MM.1S (cell line): ENCODE data around the gene ANKRD31.

Experiments used
- DNase-seq: peaks from one replicate; pipeline ENCODE4 v3.0.0-alpha.2; 2015
- H2AFZ ChIP-seq: fragments of 300-600 bp; sonication (generic); 2 replicates; pipeline ENCODE4 v1.6.0; 2016; ENCODE audit warnings: antibody characterized with exemption, low read length
- H3F3A ChIP-seq: fragments of 300-600 bp; sonication (generic); 2 replicates; pipeline ENCODE4 v1.6.1; 2016; ENCODE audit warnings: mild to moderate bottlenecking, antibody characterized with exemption, low read length, moderate library complexity, mixed read lengths; ENCODE audit not compliant: insufficient read depth
- H3K27ac ChIP-seq: fragments of 300-600 bp; sonication (generic); 2 replicates; pipeline ENCODE4 v1.5.1; 2016; ENCODE audit warnings: mild to moderate bottlenecking, low read length
- H3K27me3 ChIP-seq: fragments of 300-600 bp; sonication (generic); replicated peaks from 2 replicates; pipeline ENCODE4 v1.6.0; 2016; ENCODE audit warnings: low read length; ENCODE audit not compliant: insufficient read depth
- H3K36me3 ChIP-seq: fragments of 300-600 bp; sonication (generic); replicated peaks from 2 replicates; pipeline ENCODE4 v1.6.1; 2016; ENCODE audit warnings: mild to moderate bottlenecking, low read length, mixed read lengths; ENCODE audit not compliant: insufficient read depth
- H3K4me1 ChIP-seq: fragments of 300-600 bp; sonication (generic); 2 replicates; pipeline ENCODE4 v1.6.1; 2016; ENCODE audit warnings: low read length, mixed read lengths
- H3K4me2 ChIP-seq: fragments of 300-600 bp; sonication (generic); 2 replicates; pipeline ENCODE4 v1.6.0; 2016; ENCODE audit warnings: low read depth, low read length
- H3K4me3 ChIP-seq: fragments of 300-600 bp; sonication (generic); 2 replicates; pipeline ENCODE4 v1.5.1; 2016; ENCODE audit warnings: low read length, mixed read lengths
- H3K79me2 ChIP-seq: fragments of 300-600 bp; sonication (generic); 2 replicates; pipeline ENCODE4 v1.6.1; 2016; ENCODE audit warnings: mixed run types, low read length, mixed read lengths
- H3K9ac ChIP-seq: fragments of 300-600 bp; sonication (generic); 2 replicates; pipeline ENCODE4 v1.6.1; 2016; ENCODE audit warnings: low read length, mixed read lengths
- H3K9me2 ChIP-seq: fragments of 300-600 bp; sonication (generic); replicated peaks from 2 replicates; pipeline ENCODE4 v1.6.1; 2016; ENCODE audit warnings: mild to moderate bottlenecking, low read length, mixed read lengths; ENCODE audit not compliant: insufficient read depth
- H3K9me3 ChIP-seq: fragments of 300-600 bp; sonication (generic); replicated peaks from 2 replicates; pipeline ENCODE4 v1.6.1; 2016; ENCODE audit warnings: mild to moderate bottlenecking, low read length, mixed read lengths; ENCODE audit not compliant: insufficient read depth
- H4K20me1 ChIP-seq: fragments of 300-600 bp; sonication (generic); 2 replicates; pipeline ENCODE4 v1.6.1; 2016; ENCODE audit warnings: mild to moderate bottlenecking, low read length, moderate library complexity, mixed read lengths; ENCODE audit not compliant: insufficient read depth
- EZH2 ChIP-seq: fragments of 300-600 bp; sonication (generic); optimal IDR thresholded peaks from 2 replicates; pipeline ENCODE3; 2017; ENCODE audit warnings: low read depth, mild to moderate bottlenecking, antibody characterized with exemption, low read length, mixed read lengths
- EZH2phosphoT487 ChIP-seq: fragments of 300-600 bp; sonication (generic); IDR thresholded peaks from 2 replicates; pipeline ENCODE4 v1.6.1; 2018; ENCODE audit warnings: antibody characterized with exemption, low read length
- TF ChIP-seq, protein P1 (sequence below): fragments of 300-600 bp; sonication (generic); IDR thresholded peaks from 2 replicates; pipeline ENCODE4 v1.5.1; 2016; ENCODE audit warnings: antibody characterized with exemption, low read length, mixed read lengths

The ANKRD31 gene

DNA sequence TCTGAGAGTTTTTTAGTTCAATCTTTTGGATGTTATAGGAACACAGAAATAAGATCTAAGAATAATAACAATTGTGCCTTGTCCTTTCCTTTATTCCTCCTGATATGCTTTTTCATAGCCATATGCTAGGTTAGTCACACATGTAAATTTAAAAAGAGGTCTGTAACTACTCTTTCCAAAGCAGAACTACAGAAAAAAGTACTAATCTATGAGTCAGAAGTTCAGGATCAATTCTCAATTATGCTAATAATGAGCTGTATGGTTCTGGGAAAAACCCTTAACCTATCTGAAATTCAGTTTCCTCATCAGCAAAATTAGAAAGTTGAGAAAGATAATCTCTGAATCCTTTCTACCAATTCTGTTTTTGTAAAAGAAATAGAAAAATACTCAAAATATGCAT lies 44.4 kb downstream of the ANKRD31 start:
- H3K9me2 ChIP-seq, result no peaks in the 10 kb centered on the region
- no peak overlapping the region for H3K27ac ChIP-seq
- no peaks in the 10 kb centered on the region for H3F3A ChIP-seq
- no peak for TF ChIP-seq EZH2phosphoT487
- TF ChIP-seq, protein P1, sequence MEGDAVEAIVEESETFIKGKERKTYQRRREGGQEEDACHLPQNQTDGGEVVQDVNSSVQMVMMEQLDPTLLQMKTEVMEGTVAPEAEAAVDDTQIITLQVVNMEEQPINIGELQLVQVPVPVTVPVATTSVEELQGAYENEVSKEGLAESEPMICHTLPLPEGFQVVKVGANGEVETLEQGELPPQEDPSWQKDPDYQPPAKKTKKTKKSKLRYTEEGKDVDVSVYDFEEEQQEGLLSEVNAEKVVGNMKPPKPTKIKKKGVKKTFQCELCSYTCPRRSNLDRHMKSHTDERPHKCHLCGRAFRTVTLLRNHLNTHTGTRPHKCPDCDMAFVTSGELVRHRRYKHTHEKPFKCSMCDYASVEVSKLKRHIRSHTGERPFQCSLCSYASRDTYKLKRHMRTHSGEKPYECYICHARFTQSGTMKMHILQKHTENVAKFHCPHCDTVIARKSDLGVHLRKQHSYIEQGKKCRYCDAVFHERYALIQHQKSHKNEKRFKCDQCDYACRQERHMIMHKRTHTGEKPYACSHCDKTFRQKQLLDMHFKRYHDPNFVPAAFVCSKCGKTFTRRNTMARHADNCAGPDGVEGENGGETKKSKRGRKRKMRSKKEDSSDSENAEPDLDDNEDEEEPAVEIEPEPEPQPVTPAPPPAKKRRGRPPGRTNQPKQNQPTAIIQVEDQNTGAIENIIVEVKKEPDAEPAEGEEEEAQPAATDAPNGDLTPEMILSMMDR, result no peak
- no peak for TF ChIP-seq EZH2
- no peaks in the 10 kb centered on the region for H3K79me2 ChIP-seq
- H3K27me3 ChIP-seq, result no peaks in the 10 kb centered on the region
- H3K36me3 ChIP-seq, result no peaks in the 10 kb centered on the region
- no peak overlapping the region for H3K9ac ChIP-seq
- H4K20me1 ChIP-seq, result no peaks in the 10 kb centered on the region
- H3K9me3 ChIP-seq, result no peaks in the 10 kb centered on the region
- no peaks in the 10 kb centered on the region for H3K4me1 ChIP-seq
- H2AFZ ChIP-seq, result no peak overlapping the region
- DNase-seq, result no peak
- no peak overlapping the region for H3K4me2 ChIP-seq
- H3K4me3 ChIP-seq, result no peak overlapping the region

DNA sequence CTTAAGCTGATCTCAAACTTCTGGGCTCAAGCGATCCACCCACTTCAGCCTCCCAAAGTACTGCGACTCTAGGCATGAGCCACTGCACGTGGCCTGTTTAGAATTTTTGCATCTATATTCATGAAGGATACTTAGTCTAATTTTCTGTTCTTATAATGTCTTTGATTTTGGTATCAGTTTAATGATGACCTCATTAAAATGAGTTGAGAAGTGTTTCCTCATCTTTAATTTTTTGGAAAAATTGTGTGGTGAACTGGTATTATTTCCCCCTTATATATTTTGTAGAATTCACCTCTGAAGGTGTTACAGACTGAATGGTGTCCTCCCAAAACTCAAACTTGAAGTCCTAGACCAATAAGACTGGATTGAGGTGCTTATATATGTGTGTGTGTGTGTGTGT lies 46.5 kb downstream of the ANKRD31 start:
- no peak overlapping the region for H2AFZ ChIP-seq
- no peak overlapping the region for H3K4me3 ChIP-seq
- H3K9ac ChIP-seq, result no peak overlapping the region
- no peaks in the 10 kb centered on the region for H4K20me1 ChIP-seq
- no peaks in the 10 kb centered on the region for H3F3A ChIP-seq
- no peak overlapping the region for H3K4me2 ChIP-seq
- no peak overlapping the region for H3K27ac ChIP-seq
- no peaks in the 10 kb centered on the region for H3K27me3 ChIP-seq
- no peaks in the 10 kb centered on the region for H3K36me3 ChIP-seq
- no peaks in the 10 kb centered on the region for H3K9me3 ChIP-seq
- no peak for DNase-seq
- H3K79me2 ChIP-seq, result no peaks in the 10 kb centered on the region
- no peaks in the 10 kb centered on the region for H3K4me1 ChIP-seq
- no peak for TF ChIP-seq EZH2phosphoT487
- TF ChIP-seq, protein P1, result no peak
- TF ChIP-seq EZH2, result no peak
- H3K9me2 ChIP-seq, result no peaks in the 10 kb centered on the region

DNA sequence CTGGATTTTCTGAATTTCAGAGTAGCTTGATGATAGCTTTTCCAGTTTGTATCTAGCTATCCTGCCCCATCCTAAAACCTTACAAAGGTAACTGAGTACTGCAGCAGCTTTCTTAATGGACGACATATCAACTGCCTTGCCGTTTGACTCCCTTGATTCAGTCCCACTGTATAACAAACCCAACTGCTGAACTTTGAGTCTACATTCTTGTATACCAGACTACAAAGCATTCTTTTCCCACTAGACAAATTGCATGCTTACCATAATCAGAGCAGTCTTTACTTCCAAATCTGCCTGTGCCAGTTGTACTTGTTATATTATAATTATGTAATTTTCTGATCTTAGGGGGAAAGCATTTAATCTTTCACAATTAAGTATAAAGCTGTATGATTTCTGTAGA lies 47.3 kb downstream of the ANKRD31 start:
- no peaks in the 10 kb centered on the region for H4K20me1 ChIP-seq
- H3K4me1 ChIP-seq, result no peaks in the 10 kb centered on the region
- no peak overlapping the region for H3K9ac ChIP-seq
- no peaks in the 10 kb centered on the region for H3K36me3 ChIP-seq
- H3K4me2 ChIP-seq, result no peak overlapping the region
- TF ChIP-seq EZH2 (no peak), EZH2phosphoT487 (no peak)
- TF ChIP-seq, protein P1, result no peak
- H3K4me3 ChIP-seq, result no peak overlapping the region
- H3K9me2 ChIP-seq, result no peaks in the 10 kb centered on the region
- no peaks in the 10 kb centered on the region for H3K27me3 ChIP-seq
- H3K9me3 ChIP-seq, result no peaks in the 10 kb centered on the region
- no peak overlapping the region for H2AFZ ChIP-seq
- DNase-seq, result no peak
- no peak overlapping the region for H3K27ac ChIP-seq
- H3F3A ChIP-seq, result no peaks in the 10 kb centered on the region
- no peaks in the 10 kb centered on the region for H3K79me2 ChIP-seq
